ENCODE results near the gene STAT6. TPM values are rescaled to one million over a fixed set of nuclear protein-coding genes. Genes with fewer than 3 reads are reported as not detected.

The STAT6 gene
- total RNA-seq, 1 experiment from 2014 or later = 52.3 TPM

DNA sequence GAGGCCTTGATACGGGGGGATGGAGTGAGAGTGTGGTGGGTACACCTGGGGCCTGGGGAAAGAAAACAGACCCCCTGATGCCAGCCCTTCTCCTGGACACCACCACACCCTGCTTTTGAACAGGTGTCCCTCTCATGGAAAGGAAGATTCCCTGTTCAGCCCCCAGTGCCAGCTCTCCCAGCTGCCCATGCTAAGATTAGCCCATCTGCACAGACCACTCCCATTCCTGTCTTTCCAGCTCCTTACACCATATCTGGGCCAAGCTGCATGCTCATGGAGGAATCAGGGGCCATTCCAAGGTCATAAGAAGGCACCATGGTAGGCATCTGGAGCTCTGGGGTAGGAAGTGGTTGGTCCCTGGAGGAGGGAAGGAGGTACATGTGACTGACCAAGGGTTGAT, 12.6 kb downstream of the STAT6 start:
- ChIA-PET POLR2A (no interaction called here), CTCF (no interaction called here)
- H3K27me3 ChIP-seq (ENCODE audit: control insufficient read depth, insufficient read depth, low read length) = no peaks in the 10 kb centered on the region
- no TSS peak for BruUV-seq (replicated peaks)
- no peak for ATAC-seq
- H3K9me3 ChIP-seq (ENCODE audit: control insufficient read depth, insufficient read depth, low read depth, low read length) = no peaks in the 10 kb centered on the region
- peaks cover 6% of the 10 kb centered on the region; the same call in 1 of the 2 replicates for H3K4me1 ChIP-seq (ENCODE audit: control insufficient read depth, insufficient read depth, low read length)
- H3K27ac ChIP-seq (ENCODE audit: low read length) = no peak overlapping the region
- no peak for DNase-seq (ENCODE audit: low read depth, low spot score)
- intact Hi-C loops (cut with micrococcal nuclease; ENCODE audit: unreplicated experiment) (no loop called here), in situ Hi-C loops (cut with HindIII; ENCODE audit: low pct_unique_long_range_greater_than_20kb, low sequenced_read_pairs) (no loop called here)
- H3K36me3 ChIP-seq (ENCODE audit: control insufficient read depth, insufficient read depth, low read length) = no peaks in the 10 kb centered on the region
- TF ChIP-seq TCF7L2 (IDR thresholded peaks at IDR 0.05; ENCODE audit: low read depth, low read length) (no peak), CTCF (IDR thresholded peaks at IDR 0.05) (no peak), POLR2AphosphoS5 (IDR thresholded peaks at IDR 0.05; ENCODE audit: low read depth, low read length) (no peak), SIN3A (IDR thresholded peaks at IDR 0.05; ENCODE audit: borderline replicate concordance, insufficient read depth, low read depth, low read length) (no peak)
- TF ChIP-seq, protein P1, sequence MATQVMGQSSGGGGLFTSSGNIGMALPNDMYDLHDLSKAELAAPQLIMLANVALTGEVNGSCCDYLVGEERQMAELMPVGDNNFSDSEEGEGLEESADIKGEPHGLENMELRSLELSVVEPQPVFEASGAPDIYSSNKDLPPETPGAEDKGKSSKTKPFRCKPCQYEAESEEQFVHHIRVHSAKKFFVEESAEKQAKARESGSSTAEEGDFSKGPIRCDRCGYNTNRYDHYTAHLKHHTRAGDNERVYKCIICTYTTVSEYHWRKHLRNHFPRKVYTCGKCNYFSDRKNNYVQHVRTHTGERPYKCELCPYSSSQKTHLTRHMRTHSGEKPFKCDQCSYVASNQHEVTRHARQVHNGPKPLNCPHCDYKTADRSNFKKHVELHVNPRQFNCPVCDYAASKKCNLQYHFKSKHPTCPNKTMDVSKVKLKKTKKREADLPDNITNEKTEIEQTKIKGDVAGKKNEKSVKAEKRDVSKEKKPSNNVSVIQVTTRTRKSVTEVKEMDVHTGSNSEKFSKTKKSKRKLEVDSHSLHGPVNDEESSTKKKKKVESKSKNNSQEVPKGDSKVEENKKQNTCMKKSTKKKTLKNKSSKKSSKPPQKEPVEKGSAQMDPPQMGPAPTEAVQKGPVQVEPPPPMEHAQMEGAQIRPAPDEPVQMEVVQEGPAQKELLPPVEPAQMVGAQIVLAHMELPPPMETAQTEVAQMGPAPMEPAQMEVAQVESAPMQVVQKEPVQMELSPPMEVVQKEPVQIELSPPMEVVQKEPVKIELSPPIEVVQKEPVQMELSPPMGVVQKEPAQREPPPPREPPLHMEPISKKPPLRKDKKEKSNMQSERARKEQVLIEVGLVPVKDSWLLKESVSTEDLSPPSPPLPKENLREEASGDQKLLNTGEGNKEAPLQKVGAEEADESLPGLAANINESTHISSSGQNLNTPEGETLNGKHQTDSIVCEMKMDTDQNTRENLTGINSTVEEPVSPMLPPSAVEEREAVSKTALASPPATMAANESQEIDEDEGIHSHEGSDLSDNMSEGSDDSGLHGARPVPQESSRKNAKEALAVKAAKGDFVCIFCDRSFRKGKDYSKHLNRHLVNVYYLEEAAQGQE (IDR thresholded peaks at IDR 0.05; ENCODE audit: insufficient read depth in 1 of 2, low read depth in 2 of 2, low read length in 1 of 2) = no peak
- no peak overlapping the region for H3K4me3 ChIP-seq (ENCODE audit: low read depth in 2 of 2, low read length in 2 of 2)

- BruUV-seq (replicated peaks) = no TSS peak
- in situ Hi-C loops (cut with HindIII; ENCODE audit: low pct_unique_long_range_greater_than_20kb, low sequenced_read_pairs) (no loop called here), intact Hi-C loops (cut with micrococcal nuclease; ENCODE audit: unreplicated experiment) (no loop called here)
- Histone ChIP-seq H3K4me3 (ENCODE audit: low read depth in 2 of 2, low read length in 2 of 2) (no peak overlapping the region), H3K36me3 (ENCODE audit: control insufficient read depth, insufficient read depth, low read length) (no peaks in the 10 kb centered on the region), H3K4me1 (ENCODE audit: control insufficient read depth, insufficient read depth, low read length) (peaks cover 6% of the 10 kb centered on the region; the same call in 1 of the 2 replicates), H3K27ac (ENCODE audit: low read length) (no peak overlapping the region), H3K27me3 (ENCODE audit: control insufficient read depth, insufficient read depth, low read length) (no peaks in the 10 kb centered on the region), H3K9me3 (ENCODE audit: control insufficient read depth, insufficient read depth, low read depth, low read length) (no peaks in the 10 kb centered on the region)
- no peak for ATAC-seq
- CTCF ChIA-PET = no interaction called here
- POLR2A ChIA-PET = no interaction called here
- DNase-seq (ENCODE audit: low read depth, low spot score) = no peak
- no peak for TF ChIP-seq TCF7L2 (IDR thresholded peaks at IDR 0.05; ENCODE audit: low read depth, low read length)
- TF ChIP-seq POLR2AphosphoS5 (IDR thresholded peaks at IDR 0.05; ENCODE audit: low read depth, low read length) = no peak
- no peak for TF ChIP-seq SIN3A (IDR thresholded peaks at IDR 0.05; ENCODE audit: borderline replicate concordance, insufficient read depth, low read depth, low read length)
These were observed 13.7 kb downstream of the STAT6 start for GRCh38 chr12:57097554-57097835.

DNA sequence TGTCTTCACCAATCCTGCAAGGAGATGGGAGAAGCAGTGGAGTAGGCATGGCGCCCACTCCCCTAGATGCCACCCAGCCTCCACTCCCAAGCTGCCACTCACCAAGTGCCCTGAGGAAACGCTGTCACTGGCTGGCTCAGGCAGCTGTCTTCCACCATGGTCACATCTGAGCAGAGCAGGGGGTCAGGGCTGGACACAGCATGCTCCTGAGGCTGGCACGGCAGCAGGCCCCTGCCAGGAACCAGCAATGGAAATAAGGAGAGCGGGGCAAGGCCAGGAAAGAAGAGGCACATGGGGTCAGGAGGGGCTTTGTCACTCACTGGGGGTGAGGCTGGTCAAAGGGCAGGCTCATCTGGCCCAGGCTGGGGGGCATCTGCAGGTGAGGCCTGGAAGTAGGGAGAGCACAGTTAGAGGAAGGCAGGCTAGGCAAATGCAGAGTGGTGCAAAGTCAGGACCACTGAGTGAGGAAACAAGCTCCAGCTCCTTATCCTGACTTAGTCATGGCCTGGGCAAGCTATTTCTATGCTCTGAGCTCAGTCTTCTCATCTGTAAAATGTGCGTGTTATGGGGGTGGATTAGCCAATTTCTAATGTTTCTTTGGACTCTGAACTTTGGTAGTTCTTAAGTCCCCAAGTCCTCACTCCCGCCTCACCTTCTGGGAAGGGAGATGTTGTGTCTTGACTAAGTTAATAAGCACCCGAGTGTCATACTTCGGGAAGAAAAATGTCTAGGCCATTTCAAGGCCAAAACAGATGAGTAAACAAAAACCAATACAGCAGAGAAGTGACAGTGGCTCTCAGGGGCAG, 14.2 kb downstream of the STAT6 start:
- in situ Hi-C loops (cut with HindIII; ENCODE audit: low pct_unique_long_range_greater_than_20kb, low sequenced_read_pairs) (no loop called here), intact Hi-C loops (cut with micrococcal nuclease; ENCODE audit: unreplicated experiment) (no loop called here)
- no peak overlapping the region for H3K27ac ChIP-seq (ENCODE audit: low read length)
- H3K36me3 ChIP-seq (ENCODE audit: control insufficient read depth, insufficient read depth, low read length) = no peaks in the 10 kb centered on the region
- no TSS peak for BruUV-seq (replicated peaks)
- no peak overlapping the region for H3K4me3 ChIP-seq (ENCODE audit: low read depth in 2 of 2, low read length in 2 of 2)
- DNase-seq (ENCODE audit: low read depth, low spot score) (no peak), ATAC-seq (no peak)
- no peak for TF ChIP-seq TCF7L2 (IDR thresholded peaks at IDR 0.05; ENCODE audit: low read depth, low read length)
- TF ChIP-seq CTCF (IDR thresholded peaks at IDR 0.05) = no peak
- TF ChIP-seq SIN3A (IDR thresholded peaks at IDR 0.05; ENCODE audit: borderline replicate concordance, insufficient read depth, low read depth, low read length) = no peak
- TF ChIP-seq POLR2AphosphoS5 (IDR thresholded peaks at IDR 0.05; ENCODE audit: low read depth, low read length) = no peak
- TF ChIP-seq, protein P1 (IDR thresholded peaks at IDR 0.05; ENCODE audit: insufficient read depth in 1 of 2, low read depth in 2 of 2, low read length in 1 of 2) = no peak
- no peaks in the 10 kb centered on the region for H3K27me3 ChIP-seq (ENCODE audit: control insufficient read depth, insufficient read depth, low read length)
- POLR2A ChIA-PET = no interaction called here
- CTCF ChIA-PET = interaction anchor here (0.5 kb wide), 1 partner anchor 91 kb away, joined by 9 read pairs; no protein-coding TSS in a partner anchor
- H3K4me1 ChIP-seq (ENCODE audit: control insufficient read depth, insufficient read depth, low read length) = peaks cover 3% of the 10 kb centered on the region; the same call in 1 of the 2 replicates
- H3K9me3 ChIP-seq (ENCODE audit: control insufficient read depth, insufficient read depth, low read depth, low read length) = no peaks in the 10 kb centered on the region

Data from Panc1 (cell line).